NK-92 treated with Interleukin-12 subunit alpha and Interleukin-12 subunit beta, amount 100 ng/mL, for 24 hours (cell line): ENCODE measurements around the gene VIPR2.

Experiments
- DNase-seq: peaks from one replicate; lab custom pipeline; 2025; lab: John Stamatoyannopoulos, UW

The VIPR2 gene

DNA sequence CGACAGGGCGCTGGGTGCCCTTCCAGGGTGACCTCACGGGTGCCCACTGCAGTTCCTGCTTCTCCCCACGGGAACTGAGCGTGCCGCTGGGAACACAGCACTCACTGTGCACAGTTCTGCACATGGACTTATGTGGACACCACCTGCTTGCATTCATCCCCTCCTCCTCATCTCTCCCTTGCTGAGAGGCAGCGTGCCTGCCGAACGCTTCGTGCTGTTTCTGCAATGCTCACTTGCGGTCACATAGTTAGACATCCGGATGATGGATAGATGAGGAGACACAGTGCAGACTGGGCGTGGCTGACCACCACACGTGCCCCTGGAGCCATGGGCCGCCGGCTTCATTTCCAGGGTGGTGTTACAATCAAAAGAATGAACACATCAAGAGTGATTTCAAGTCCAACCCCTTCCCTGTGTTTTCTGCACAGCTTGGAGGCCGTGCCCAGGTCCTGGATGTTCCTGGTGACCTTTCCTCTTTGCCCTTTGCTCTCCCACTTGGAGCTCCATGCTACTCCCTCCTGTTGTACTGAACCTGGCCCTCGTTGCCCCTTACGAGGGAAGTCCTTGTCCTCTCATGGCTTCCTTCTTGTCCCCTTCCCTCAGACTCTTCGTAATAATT lies 119.4 kb downstream of the VIPR2 start:
- DNase-seq = no peak

DNA sequence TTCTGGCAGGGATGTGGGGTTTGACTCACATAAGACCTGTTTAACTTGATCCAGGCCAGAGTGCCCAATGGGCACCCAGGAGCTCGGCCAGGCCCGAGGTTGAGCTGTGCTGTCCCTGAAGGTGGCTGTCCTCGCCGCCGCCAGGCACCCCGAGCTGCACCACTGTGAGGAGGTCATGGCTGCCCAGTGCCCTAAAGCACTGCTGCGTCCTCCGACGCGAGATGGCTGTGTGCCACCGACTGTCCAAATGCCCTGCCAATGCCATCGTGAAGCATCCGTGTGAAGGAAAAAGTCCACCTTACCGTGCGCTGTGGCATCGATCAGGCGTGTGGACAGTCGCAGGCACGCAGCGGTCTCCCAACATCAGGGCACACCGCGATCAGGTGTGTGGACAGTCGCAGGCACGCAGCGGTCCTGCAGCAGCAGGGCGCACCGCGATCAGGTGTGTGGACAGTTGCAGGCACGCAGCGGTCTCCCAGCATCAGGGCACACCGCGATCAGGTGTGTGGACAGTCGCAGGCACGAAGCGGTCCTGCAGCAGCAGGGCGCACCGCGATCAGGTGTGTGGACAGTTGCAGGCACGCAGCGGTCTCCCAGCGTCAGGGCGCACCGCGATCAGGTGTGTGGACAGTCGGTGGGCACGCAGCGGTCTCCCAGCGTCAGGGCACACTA lies 120.3 kb downstream of the VIPR2 start:
- DNase-seq = no peak

GRCh38 chr7:159023746-159024145 lies 120.9 kb downstream of the VIPR2 start:
- DNase-seq = no peak

GRCh38 chr7:159023206-159023605 lies 121.5 kb downstream of the VIPR2 start:
- DNase-seq = no peak

DNA sequence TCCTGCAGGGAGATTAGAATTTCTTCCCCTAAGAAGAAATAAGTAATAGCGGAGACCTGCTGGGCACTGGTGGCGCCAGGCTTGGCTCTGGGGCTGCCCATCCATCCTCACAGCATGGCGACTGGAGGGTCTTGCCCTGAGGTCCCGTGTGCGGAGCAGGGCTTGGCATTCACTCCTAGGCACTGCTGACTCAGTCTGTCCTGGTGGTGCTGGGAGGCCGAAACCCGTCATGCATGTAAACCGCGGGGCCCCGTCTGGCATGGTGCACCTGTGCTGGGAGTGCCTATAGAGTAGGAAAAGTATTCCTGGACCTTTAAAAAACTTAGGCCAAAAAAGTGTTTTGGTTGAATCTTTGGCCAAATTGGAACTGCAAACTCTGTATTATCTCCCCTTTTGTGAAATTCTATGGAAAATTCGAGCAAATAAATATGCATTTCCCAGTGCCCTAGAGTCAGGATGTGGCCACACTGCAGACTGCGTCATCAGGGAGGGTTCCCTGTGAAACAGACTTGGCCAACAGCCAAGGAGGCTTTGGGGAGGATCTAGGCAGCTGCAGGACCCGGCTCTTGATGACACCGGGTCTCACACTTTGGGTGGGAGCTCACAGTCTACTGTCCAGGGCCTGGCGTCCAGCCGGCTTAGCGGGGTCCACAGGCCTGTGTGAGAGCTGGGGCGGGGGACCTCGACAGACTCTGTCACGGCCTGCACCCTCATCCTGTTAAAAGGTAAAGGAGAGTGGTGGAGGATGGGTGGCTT lies 122.3 kb downstream of the VIPR2 start:
- DNase-seq = no peak

DNA sequence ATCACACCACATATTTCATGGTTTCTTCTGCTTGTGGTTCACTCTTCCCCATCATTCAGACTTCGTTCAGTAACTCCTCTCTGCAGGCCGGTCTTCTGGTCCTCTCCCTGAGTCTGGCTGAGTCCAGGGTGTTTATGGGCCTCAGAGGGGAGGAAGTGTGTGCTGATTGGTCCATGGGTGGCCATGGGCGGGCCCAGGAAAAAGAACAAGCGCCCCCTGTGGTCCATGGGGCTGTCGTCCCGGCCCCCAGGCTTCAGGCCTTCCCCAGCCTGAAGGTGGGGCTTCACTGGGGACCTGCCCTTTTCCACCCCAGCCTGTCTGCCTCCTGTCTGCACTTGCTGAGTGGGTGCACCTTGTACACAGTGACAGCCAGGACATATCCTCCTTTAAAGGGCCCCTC lies 123.7 kb downstream of the VIPR2 start:
- no peak for DNase-seq

- no peak for DNase-seq
Observed at GRCh38 chr7:159019111-159019510, 125.6 kb downstream of the VIPR2 start.

DNA sequence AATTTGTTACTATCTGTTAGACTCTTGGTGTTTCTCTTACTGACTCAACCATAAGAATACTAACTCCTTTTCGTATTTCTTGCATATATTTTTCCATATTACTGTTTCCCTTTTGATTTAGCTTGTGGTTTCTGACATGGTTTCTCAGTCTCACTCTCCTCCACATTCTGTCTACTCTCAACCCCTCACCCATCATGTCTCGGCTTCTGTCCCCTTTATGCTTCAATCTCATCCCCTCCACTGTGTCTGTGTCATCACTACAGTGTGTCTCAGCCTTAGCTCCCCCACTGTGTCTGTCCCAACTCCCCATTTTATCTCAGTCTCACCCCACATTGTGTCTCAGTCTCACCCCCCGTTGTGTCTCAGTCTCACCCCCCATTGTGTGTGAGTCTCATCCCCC lies 126.9 kb downstream of the VIPR2 start:
- no peak for DNase-seq

DNA sequence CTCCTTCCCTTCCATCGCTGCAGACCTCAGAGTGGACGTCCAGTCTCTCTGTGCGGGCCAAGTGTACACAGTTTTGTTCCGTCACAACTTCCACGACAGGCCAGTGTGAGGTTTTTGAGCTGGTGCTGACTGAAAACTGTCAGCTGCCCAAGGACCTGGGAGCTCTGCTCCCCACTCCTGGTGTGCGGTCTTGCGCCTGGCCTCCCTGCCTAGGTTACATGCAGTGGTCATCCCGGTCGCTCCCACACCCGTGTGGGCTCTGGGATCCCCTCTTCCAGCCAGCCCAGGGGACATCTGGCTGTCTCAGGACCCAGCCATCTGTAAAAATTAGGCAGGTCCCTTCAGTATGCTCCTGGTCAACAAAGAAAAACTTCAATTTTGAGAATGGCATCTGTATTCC lies 127.5 kb downstream of the VIPR2 start:
- DNase-seq = no peak

DNA sequence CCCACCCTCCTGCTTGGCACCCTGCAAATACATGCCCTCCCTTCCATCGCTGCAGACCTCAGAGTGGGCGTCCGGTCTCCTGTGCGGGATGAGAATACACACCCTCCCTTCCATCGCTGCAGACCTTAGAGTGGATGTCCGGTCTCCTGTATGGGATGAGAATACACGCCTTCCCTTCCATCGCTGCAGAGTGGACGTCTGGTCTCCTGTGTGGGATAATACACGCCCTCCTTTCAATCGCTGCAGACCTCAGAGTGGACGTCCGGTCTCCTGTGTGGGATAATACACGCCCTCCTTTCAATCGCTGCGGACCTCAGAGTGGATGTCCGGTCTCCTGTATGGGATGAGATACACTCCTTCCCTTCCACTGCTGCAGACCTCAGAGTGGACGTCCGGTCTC lies 128.1 kb downstream of the VIPR2 start:
- no peak for DNase-seq

DNA sequence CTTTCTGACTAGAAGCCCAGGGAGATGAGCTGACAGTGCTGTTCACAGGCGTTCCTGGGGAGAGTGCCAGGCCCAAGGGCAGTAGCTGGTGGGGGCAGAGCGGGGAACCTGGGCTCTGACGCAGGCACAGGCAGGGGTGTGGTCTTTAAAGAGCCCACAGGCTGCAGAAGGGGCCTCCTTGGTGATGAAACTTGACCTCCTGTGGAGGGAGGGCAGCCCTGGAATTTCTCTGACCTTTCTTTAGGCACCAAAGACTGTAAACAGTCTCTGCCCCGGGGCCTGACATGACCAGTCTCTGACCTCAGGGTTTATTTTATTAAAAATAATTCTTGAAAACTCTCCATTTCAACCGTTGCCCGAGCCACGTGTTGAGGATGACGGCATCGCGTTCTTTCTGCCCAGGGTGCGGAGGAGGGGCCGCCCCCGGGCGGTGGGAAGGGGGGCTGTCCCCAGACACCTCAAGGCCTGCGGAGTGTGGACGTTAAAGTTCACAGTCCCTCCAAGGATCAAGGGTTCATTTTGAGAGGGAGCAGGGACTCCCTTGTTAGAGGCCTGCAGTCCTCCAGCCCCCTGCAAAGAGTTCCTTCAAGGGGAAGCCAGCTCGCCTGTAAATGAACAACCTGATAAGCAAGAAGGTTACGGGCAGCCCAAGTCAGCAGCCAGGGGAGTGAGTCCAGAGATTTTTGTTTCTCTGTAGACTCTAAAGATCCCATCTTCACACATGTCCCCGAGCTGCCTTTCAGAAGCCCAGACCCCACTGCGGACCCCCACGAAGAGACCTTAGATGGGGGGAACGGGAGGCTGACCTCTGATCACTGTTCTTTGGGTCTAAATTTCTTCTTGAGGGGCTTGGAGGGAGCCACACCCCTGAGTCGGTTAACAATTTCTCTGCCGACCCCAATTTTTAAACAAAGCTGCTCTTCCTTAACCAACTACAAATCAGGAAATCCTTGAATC lies 128.9 kb downstream of the VIPR2 start:
- DNase-seq = no peak

DNA sequence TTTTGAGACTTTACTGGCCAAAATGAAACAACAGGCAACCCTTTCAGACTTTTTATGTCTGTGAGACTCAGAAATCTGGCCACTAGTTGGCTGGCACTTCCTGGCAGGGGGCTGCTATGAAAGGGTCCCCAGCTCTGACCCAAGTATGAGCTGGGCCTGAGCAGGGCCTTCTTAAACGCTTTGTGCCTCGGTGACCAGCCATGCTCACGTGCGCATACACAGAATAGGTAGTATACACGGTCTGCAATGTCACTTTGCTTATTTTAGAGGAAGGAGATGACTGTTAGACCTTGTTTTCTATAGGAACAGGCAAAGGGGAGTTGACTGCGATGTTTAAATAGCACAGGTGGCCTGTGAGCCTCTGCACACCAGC lies 129.6 kb downstream of the VIPR2 start:
- DNase-seq = no peak

GRCh38 chr7:159014297-159015062 lies 130.2 kb downstream of the VIPR2 start:
- DNase-seq = no peak

- DNase-seq = no peak
Observed at GRCh38 chr7:159013825-159014289, 130.8 kb downstream of the VIPR2 start.

DNA sequence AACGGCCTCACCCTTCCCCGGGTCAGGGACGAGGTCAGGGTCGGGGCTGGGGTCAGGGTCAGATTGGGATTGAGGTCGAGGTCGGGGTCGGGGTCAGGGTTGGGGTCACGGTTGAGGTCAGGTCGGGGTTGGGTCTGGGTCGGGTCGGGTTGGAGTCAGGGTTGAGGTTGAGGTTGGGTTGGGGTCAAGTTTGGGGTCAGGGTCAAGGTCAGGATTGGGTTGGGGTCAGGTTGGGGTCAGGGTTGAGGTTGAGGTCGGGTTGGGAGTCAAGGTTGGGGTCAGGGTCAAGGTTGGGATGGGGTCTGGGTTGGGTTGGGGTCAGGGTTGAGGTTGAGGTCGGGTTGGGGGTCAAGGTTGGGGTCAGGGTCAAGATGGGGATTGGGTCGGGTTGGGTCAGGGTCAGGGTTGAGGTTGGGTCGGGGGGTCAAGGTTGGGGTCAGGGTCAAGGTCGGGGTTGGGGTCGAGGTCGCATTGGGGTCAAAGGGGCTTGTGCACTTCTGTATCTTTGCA lies 131.4 kb downstream of the VIPR2 start:
- no peak for DNase-seq

- no peak for DNase-seq
Observed at GRCh38 chr7:159012353-159013069, 132.2 kb downstream of the VIPR2 start.

DNA sequence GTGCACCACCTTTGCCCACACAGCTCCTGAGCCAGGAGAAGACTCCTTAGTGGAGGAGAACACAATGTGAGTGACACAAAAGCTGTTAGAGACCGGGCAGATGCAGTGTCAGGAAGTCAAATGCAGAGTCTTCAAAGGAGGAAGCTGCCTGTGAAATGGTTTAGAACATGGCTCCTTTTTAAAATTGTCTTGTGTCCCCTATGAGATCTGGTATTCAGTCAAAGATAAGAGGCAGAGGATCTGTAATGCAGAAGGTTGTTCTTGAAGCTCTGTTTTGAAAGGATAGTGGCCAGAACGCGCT lies 133.0 kb downstream of the VIPR2 start:
- DNase-seq = no peak

DNA sequence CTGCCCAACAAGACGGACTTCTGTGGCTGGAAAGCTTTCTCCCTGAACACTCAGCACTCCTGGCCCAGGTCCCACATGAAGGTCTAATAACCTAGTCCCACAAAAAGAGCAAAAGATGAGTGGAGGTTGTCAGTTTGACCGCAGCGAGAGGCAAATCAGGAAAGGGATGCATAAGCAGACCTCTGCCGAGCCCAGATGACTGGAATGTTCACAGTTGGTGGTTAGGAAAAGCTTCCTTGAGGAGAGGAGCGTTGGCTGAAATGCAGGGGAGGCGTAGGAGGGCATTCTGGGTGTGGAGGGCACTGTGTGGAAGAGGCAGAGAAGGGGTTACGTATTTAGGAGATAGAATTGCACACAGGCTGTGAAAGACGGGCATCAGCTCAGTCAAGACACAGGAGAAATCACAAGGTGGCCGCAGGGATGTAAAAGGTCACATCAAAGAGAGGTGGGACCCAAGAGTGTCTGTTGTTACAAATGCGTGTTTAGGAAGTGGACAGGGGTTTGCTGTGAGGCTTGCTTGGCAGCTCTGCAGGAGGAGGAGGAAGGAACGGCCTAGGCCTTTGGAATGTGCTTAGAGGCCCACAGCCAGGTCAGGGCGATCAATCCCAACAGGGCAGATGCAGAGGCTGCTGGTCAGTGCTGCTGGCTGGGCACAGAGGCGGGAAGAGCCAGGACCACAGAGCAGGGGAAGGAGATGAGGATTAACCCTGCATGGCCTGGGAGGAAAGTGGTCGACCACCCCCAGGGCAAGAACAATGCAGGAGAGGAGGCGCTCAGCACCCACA lies 133.5 kb downstream of the VIPR2 start:
- DNase-seq = no peak

- DNase-seq = no peak
Observed at GRCh38 chr7:159010411-159010810, 134.3 kb downstream of the VIPR2 start.

DNA sequence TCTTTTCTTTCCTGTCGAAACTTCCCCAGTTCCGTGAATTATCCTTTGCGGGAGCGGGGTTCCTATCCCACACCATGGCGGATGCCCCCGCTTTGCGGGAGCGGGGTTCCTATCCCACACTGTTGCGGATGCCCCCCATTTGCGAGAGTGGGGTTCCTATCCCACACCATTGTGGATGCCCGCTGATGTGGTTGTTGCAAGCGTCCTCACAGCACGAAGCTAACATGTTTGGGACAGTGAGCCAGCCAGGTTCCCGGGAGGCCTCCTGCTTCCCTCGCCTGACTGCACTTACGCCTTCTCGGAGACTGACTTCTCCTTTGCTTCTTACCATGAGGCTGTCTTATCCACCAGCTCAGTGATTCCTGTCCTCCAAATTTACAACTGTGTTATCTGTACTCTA lies 134.7 kb downstream of the VIPR2 start:
- no peak for DNase-seq
